ENCODE measurements around the gene PIGO. TPM values are rescaled to one million over a fixed set of nuclear protein-coding genes. Genes with fewer than 3 reads are reported as not detected.
A peak's percentile ranks its signal among the peaks of the same experiment; 100 is the strongest.

Gene PIGO
- total and polyA plus RNA-seq, 2 of the 8 experiments (the other 6 are each of a cell fraction or from before 2014, with no cell fraction given): 20.5 to 31.3 TPM

DNA sequence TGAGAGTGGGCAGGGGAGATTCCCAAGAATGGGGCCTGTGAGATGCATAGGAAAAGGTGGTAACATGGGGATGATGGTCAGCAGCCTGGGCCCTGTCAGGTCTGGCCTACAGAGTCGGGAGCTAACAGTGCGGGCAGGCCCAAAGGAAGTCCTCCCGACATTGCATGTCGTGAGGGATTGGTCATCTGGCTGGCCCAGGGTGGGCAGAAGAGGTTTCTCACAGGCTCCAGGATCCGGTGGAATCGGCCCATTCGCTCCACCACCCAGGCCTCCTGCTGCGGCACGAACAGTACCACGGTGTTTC is 6.0 kb upstream of the PIGO start:
- Histone ChIP-seq H3K14ac (ENCODE audit: insufficient read length) (no peak overlapping the region), H4K8ac (ENCODE audit: extremely low read depth, insufficient read depth, low read length) (peak overlapping the region; percentile 94), H3K4ac (replicated peaks; ENCODE audit: insufficient read length, low read depth, low read length) (no peak overlapping the region), H2BK120ac (replicated peaks; ENCODE audit: low read depth, low read length) (no peak overlapping the region), H2BK5ac (ENCODE audit: low read depth, low read length) (peak overlapping the region; percentile 96), H3K23me2 (ENCODE audit: low read depth, low read length) (peaks cover 10% of the 10 kb centered on the region), H3K4me2 (ENCODE audit: insufficient read depth in 1 of 2, low read depth in 2 of 2, low read length in 2 of 2) (peak overlapping the region; percentile 75 to 100), H3K9me3 (ENCODE audit: insufficient read depth in 2 of 2, low read depth in 1 of 2, low read length in 1 of 2) (no peaks in the 10 kb centered on the region), H3K9ac (replicated peaks in 1 of 4; ENCODE audit: extremely low read depth in 1 of 4, low read depth in 3 of 4, low read length in 3 of 4) (peak overlapping the region; percentile 85 to 94 (median 90)), H3K79me2 (ENCODE audit: control insufficient read depth in 1 of 2, insufficient read depth in 2 of 2, low read length in 2 of 2) (peaks cover 0 to 16% of the 10 kb centered on the region in 2 experiments; a peak in 2 of 4 replicates), H2AFZ (ENCODE audit: low read length) (peak overlapping the region; percentile 18; the same call in 1 of the 2 replicates), H4K5ac (ENCODE audit: insufficient read length, low read depth, low read length) (peak overlapping the region; percentile 8), H4K91ac (replicated peaks; ENCODE audit: insufficient read length, low read length) (no peak overlapping the region), H3K27ac (ENCODE audit: low read depth, low read length) (peak overlapping the region; percentile 96), H3K23ac (ENCODE audit: insufficient read length) (no peak overlapping the region), H2BK15ac (ENCODE audit: low read length) (no peak overlapping the region), H3K18ac (ENCODE audit: extremely low read depth, low read length) (no peak overlapping the region), H3K4me3 (ENCODE audit: extremely low read depth in 1 of 4, insufficient read depth in 2 of 4, low read depth in 3 of 4, low read length in 4 of 4) (peak overlapping the region; percentile 71 to 99 (median 98)), H3K27me3 (replicated peaks in 1 of 4; ENCODE audit: control insufficient read depth in 3 of 4, extremely low read depth in 1 of 4, insufficient read depth in 3 of 4, low read length in 3 of 4) (no peaks in the 10 kb centered on the region), H3K4me1 (replicated peaks in 1 of 4; ENCODE audit: control insufficient read depth in 3 of 4, insufficient read depth in 4 of 4, low read length in 3 of 4) (peaks cover 0 to 17% (median 6%) of the 10 kb centered on the region in 4 experiments; a peak in 5 of 7 replicates), H4K20me1 (replicated peaks in 1 of 2; ENCODE audit: control insufficient read depth in 1 of 2, insufficient read depth in 2 of 2, low read length in 2 of 2) (peaks cover 0 to 3% of the 10 kb centered on the region in 2 experiments), H2BK12ac (ENCODE audit: low read depth, low read length) (no peak overlapping the region), H3K79me1 (ENCODE audit: low read depth, low read length) (peaks cover 7% of the 10 kb centered on the region), H2AK5ac (ENCODE audit: low read depth, low read length) (peak overlapping the region; percentile 82), H2BK20ac (ENCODE audit: low read length) (no peak overlapping the region), H3K36me3 (ENCODE audit: control insufficient read depth in 2 of 4, insufficient read depth in 4 of 4, low read length in 3 of 4) (peaks cover 9 to 24% (median 17%) of the 10 kb centered on the region in 4 experiments), H3K56ac (replicated peaks; ENCODE audit: insufficient read length, low read depth, low read length) (peak overlapping the region; percentile 4)
- CTCF ChIA-PET (ENCODE audit: partially characterized antibody): interaction anchor here (1.0 to 1.5 kb wide), 4 partner anchors 9 to 113 kb away, joined by 3 to 4 read pairs (median 4); partner anchors contain the start of gene DNAJB5
- DNase-seq (ENCODE audit: low read depth in 1 of 2, low spot score in 2 of 2) (no peak), FAIRE-seq (no peak)
- POLR2A ChIA-PET (ENCODE audit: partially characterized antibody): interaction anchor here (0.8 to 17.4 kb wide), 12 partner anchors 8 to 196 kb away, joined by 3 to 440 read pairs (median 6); partner anchors contain the start of genes ATOSB, DNAJB5, FANCG and UNC13B
- WGBS, 2 experiments (ENCODE audit: extremely low coverage in 1 of 2, insufficient coverage in 1 of 2, insufficient read length in 1 of 2, insufficient replicate concordance in 2 of 2, low coverage in 1 of 2, low lambda C conversion rate in 2 of 2, missing lambda C conversion rate in 1 of 2): 14% methylated on average over 10 of the region's 10 CpGs; no CpG with 5 or more reads in 1 of the 2 experiments
- no peak for TF ChIP-seq SUZ12 (IDR thresholded peaks at IDR 0.05; ENCODE audit: low read length)
- no peak for TF ChIP-seq CEBPB (IDR thresholded peaks at IDR 0.05; ENCODE audit: low read depth, low read length)
- TF ChIP-seq, protein P1, sequence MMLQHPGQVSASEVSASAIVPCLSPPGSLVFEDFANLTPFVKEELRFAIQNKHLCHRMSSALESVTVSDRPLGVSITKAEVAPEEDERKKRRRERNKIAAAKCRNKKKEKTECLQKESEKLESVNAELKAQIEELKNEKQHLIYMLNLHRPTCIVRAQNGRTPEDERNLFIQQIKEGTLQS (IDR thresholded peaks at IDR 0.05; ENCODE audit: insufficient read depth, low read depth, low read length): no peak
- no peak for TF ChIP-seq MAFK (IDR thresholded peaks at IDR 0.05; ENCODE audit: low read depth, low read length)
- TF ChIP-seq, protein P2, sequence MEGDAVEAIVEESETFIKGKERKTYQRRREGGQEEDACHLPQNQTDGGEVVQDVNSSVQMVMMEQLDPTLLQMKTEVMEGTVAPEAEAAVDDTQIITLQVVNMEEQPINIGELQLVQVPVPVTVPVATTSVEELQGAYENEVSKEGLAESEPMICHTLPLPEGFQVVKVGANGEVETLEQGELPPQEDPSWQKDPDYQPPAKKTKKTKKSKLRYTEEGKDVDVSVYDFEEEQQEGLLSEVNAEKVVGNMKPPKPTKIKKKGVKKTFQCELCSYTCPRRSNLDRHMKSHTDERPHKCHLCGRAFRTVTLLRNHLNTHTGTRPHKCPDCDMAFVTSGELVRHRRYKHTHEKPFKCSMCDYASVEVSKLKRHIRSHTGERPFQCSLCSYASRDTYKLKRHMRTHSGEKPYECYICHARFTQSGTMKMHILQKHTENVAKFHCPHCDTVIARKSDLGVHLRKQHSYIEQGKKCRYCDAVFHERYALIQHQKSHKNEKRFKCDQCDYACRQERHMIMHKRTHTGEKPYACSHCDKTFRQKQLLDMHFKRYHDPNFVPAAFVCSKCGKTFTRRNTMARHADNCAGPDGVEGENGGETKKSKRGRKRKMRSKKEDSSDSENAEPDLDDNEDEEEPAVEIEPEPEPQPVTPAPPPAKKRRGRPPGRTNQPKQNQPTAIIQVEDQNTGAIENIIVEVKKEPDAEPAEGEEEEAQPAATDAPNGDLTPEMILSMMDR (IDR thresholded peaks at IDR 0.05; ENCODE audit: control extremely low read depth in 1 of 3, insufficient read depth in 1 of 3, low read depth in 1 of 3, low read length in 3 of 3): no peak
- no peak for TF ChIP-seq NRF1 (IDR thresholded peaks at IDR 0.05; ENCODE audit: low read depth, low read length)
- TF ChIP-seq NANOG (IDR thresholded peaks at IDR 0.05; ENCODE audit: insufficient read depth, low read depth, low read length, poor library complexity, severe bottlenecking): no peak
- TF ChIP-seq, protein P3, sequence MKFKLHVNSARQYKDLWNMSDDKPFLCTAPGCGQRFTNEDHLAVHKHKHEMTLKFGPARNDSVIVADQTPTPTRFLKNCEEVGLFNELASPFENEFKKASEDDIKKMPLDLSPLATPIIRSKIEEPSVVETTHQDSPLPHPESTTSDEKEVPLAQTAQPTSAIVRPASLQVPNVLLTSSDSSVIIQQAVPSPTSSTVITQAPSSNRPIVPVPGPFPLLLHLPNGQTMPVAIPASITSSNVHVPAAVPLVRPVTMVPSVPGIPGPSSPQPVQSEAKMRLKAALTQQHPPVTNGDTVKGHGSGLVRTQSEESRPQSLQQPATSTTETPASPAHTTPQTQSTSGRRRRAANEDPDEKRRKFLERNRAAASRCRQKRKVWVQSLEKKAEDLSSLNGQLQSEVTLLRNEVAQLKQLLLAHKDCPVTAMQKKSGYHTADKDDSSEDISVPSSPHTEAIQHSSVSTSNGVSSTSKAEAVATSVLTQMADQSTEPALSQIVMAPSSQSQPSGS (IDR thresholded peaks at IDR 0.05; ENCODE audit: low read length): no peak
